ENCODE measurements around the gene CACNA1E.

The CACNA1E gene

GRCh38 chr1:181588631-181589030, 105.3 kb downstream of the CACNA1E start:
- TF ChIP-seq, protein P1, sequence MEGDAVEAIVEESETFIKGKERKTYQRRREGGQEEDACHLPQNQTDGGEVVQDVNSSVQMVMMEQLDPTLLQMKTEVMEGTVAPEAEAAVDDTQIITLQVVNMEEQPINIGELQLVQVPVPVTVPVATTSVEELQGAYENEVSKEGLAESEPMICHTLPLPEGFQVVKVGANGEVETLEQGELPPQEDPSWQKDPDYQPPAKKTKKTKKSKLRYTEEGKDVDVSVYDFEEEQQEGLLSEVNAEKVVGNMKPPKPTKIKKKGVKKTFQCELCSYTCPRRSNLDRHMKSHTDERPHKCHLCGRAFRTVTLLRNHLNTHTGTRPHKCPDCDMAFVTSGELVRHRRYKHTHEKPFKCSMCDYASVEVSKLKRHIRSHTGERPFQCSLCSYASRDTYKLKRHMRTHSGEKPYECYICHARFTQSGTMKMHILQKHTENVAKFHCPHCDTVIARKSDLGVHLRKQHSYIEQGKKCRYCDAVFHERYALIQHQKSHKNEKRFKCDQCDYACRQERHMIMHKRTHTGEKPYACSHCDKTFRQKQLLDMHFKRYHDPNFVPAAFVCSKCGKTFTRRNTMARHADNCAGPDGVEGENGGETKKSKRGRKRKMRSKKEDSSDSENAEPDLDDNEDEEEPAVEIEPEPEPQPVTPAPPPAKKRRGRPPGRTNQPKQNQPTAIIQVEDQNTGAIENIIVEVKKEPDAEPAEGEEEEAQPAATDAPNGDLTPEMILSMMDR (IDR thresholded peaks at IDR 0.05; ENCODE audit: low read depth, low read length): no peak
- no peak overlapping the region for H3K4me3 ChIP-seq (replicated peaks in 1 of 2; ENCODE audit: low read depth in 2 of 2, low read length in 2 of 2)
- DNase-seq (ENCODE audit: low read depth in 2 of 2): no peak

GRCh38 chr1:181592255-181592859, 109.0 kb downstream of the CACNA1E start:
- TF ChIP-seq, protein P1 (IDR thresholded peaks at IDR 0.05; ENCODE audit: low read depth, low read length): no peak
- DNase-seq (ENCODE audit: low read depth in 2 of 2): no peak
- H3K4me3 ChIP-seq (replicated peaks in 1 of 2; ENCODE audit: low read depth in 2 of 2, low read length in 2 of 2): no peak overlapping the region

- TF ChIP-seq, protein P1 (IDR thresholded peaks at IDR 0.05; ENCODE audit: low read depth, low read length): no peak
- no peak for DNase-seq (ENCODE audit: low read depth in 2 of 2)
- no peak overlapping the region for H3K4me3 ChIP-seq (replicated peaks in 1 of 2; ENCODE audit: low read depth in 2 of 2, low read length in 2 of 2)
Measured at GRCh38 chr1:181593042-181593441, 109.7 kb downstream of the CACNA1E start.

GRCh38 chr1:181594553-181594952, 111.2 kb downstream of the CACNA1E start:
- TF ChIP-seq, protein P1 (IDR thresholded peaks at IDR 0.05; ENCODE audit: low read depth, low read length): no peak
- DNase-seq (ENCODE audit: low read depth in 2 of 2): no peak
- no peak overlapping the region for H3K4me3 ChIP-seq (replicated peaks in 1 of 2; ENCODE audit: low read depth in 2 of 2, low read length in 2 of 2)

GRCh38 chr1:181595234-181595633, 111.9 kb downstream of the CACNA1E start:
- TF ChIP-seq, protein P1 (IDR thresholded peaks at IDR 0.05; ENCODE audit: low read depth, low read length): no peak
- DNase-seq (ENCODE audit: low read depth in 2 of 2): no peak
- H3K4me3 ChIP-seq (replicated peaks in 1 of 2; ENCODE audit: low read depth in 2 of 2, low read length in 2 of 2): no peak overlapping the region

DNA sequence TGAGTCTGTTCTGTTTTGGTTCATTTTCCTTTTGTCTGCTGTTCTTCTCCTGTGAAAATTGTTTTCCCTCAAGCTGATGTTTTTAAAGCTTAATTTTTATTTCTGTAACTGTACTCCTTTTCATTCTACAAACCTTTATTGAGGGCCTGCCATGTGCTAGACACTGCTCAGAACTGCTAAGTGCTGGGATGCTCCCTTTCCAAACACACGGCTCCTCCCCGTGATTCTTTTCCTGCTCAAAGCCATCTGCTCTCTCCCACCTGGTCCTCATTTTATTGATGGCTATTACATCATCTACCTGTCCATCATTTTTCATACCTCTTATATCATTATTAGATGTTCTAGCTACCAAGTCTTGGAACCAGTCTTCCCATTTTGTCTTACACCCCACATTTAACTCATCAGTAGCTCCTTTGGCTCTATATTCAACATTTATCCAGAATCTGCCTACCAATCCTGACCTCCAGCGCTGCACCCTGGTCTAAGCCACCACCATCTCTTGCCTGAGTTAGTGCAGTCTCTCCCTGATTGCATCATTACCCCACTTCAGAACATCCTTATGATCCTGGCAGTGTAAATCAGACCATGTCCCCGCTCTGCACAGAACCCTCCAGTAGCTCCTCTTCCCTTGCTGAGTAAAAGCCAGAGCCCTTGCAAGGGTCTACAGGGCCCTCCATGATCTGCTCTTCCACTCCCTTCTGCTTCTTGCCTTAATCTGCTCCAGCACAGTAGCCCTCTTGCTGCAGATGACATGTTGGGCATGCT, 118.1 kb downstream of the CACNA1E start:
- no peak for DNase-seq (ENCODE audit: low read depth in 2 of 2)
- TF ChIP-seq, protein P1 (IDR thresholded peaks at IDR 0.05; ENCODE audit: low read depth, low read length): no peak
- H3K4me3 ChIP-seq (replicated peaks in 1 of 2; ENCODE audit: low read depth in 2 of 2, low read length in 2 of 2): no peak overlapping the region

Data from cardiac fibroblast (primary cell).